CD14-positive monocyte (primary cell): ENCODE measurements around the gene PRKD1. TPM values are rescaled to one million over a fixed set of nuclear protein-coding genes. Genes with fewer than 3 reads are reported as not detected.

Experiments
- DNase-seq, 3 donors: peaks; one replicate each; pipeline ENCODE4 v3.0.0-alpha.2; 2011 to 2022
- H2AFZ ChIP-seq: 2 replicates; pipeline ENCODE4 v1.6.0; 2012; ENCODE audit warnings: mild to moderate bottlenecking, low read depth, low read length, inconsistent platforms; ENCODE audit not compliant: insufficient read depth, poor library complexity, severe bottlenecking
- H3K27ac ChIP-seq, 2 donors: 1 replicate in 1 of 2; 2 replicates in 1 of 2; pipeline ENCODE4 v1.5.1; 2012 to 2013; ENCODE audit warnings: low read length in 2 of 2, control low read depth in 1 of 2, inconsistent platforms in 1 of 2, low read depth in 1 of 2, mild to moderate bottlenecking in 1 of 2
- H3K27me3 ChIP-seq, 2 donors: one replicate each; pipeline versions ENCODE4 v1.6.0 to v1.6.1; 2011 to 2013; ENCODE audit warnings: low read length in 2 of 2; ENCODE audit not compliant: control insufficient read depth in 2 of 2, insufficient read depth in 2 of 2
- H3K36me3 ChIP-seq, 2 donors: replicated peaks in 1 of 2; 1 replicate in 1 of 2; 2 replicates in 1 of 2; pipeline versions ENCODE4 v1.5.1 to v1.6.1; 2012 to 2013; ENCODE audit warnings: low read length in 2 of 2, control low read depth in 1 of 2, inconsistent platforms in 1 of 2, mild to moderate bottlenecking in 1 of 2; ENCODE audit not compliant: insufficient read depth in 2 of 2, control insufficient read depth in 1 of 2
- H3K4me1 ChIP-seq, 2 donors: 1 replicate in 1 of 2; 2 replicates in 1 of 2; pipeline versions ENCODE4 v1.5.1 to v1.6.1; 2012 to 2013; ENCODE audit warnings: low read length in 2 of 2, control low read depth in 1 of 2, inconsistent platforms in 1 of 2, mild to moderate bottlenecking in 1 of 2, moderate library complexity in 1 of 2; ENCODE audit not compliant: insufficient read depth in 2 of 2, control insufficient read depth in 1 of 2
- H3K4me2 ChIP-seq: replicated peaks from 2 replicates; pipeline ENCODE3; 2012; ENCODE audit warnings: low read length, moderate library complexity, mild to moderate bottlenecking; ENCODE audit not compliant: poor library complexity, severe bottlenecking; ENCODE audit errors: extremely low read depth
- H3K4me3 ChIP-seq, 3 experiments: fragments of 200-600 bp in 1 of 3; sonication (generic) in 1 of 3; replicated peaks in 1 of 3; 1 replicate in 2 of 3; 2 replicates in 1 of 3; pipeline ENCODE4 v1.5.1; 2011 to 2013; ENCODE audit warnings: low read length in 3 of 3, mild to moderate bottlenecking in 3 of 3, control low read depth in 2 of 3, low read depth in 2 of 3, inconsistent platforms in 1 of 3, moderate library complexity in 1 of 3
- H3K79me2 ChIP-seq: 2 replicates; pipeline ENCODE4 v1.6.0; 2012; ENCODE audit warnings: mild to moderate bottlenecking, control low read depth, inconsistent platforms, low read length, moderate library complexity; ENCODE audit not compliant: insufficient read depth
- H3K9ac ChIP-seq: 2 replicates; pipeline ENCODE4 v1.6.0; 2017; ENCODE audit warnings: low read length, mild to moderate bottlenecking; ENCODE audit not compliant: insufficient read depth, poor library complexity, severe bottlenecking
- H3K9me3 ChIP-seq, 2 donors: replicated peaks in 1 of 2; 1 replicate in 1 of 2; 2 replicates in 1 of 2; pipeline versions ENCODE4 v1.5.1 to v1.6.1; 2012 to 2013; ENCODE audit warnings: low read length in 2 of 2, control low read depth in 1 of 2; ENCODE audit not compliant: control insufficient read depth in 1 of 2, insufficient read depth in 1 of 2
- H4K20me1 ChIP-seq: 2 replicates; pipeline ENCODE4 v1.6.0; 2012; ENCODE audit warnings: mild to moderate bottlenecking, low read length, control low read depth, moderate library complexity; ENCODE audit not compliant: insufficient read depth
- H3K27ac Mint-ChIP-seq, 7 donors: one replicate each; pipeline ENCODE4 v1.8.0; 2020; ENCODE audit warnings: mild to moderate bottlenecking in 7 of 7, mixed read lengths in 7 of 7, moderate library complexity in 6 of 7, inconsistent platforms in 2 of 7
- H3K27me3 Mint-ChIP-seq, 3 donors: one replicate each; pipeline ENCODE4 v1.8.0; 2021 to 2022; ENCODE audit warnings: low read depth in 3 of 3, mild to moderate bottlenecking in 3 of 3, mixed read lengths in 3 of 3, moderate library complexity in 3 of 3, inconsistent platforms in 1 of 3
- H3K36me3 Mint-ChIP-seq, 2 donors: one replicate each; pipeline ENCODE4 v1.8.0; 2020; ENCODE audit warnings: mixed read lengths in 2 of 2, inconsistent platforms in 1 of 2, mild to moderate bottlenecking in 1 of 2
- H3K4me1 Mint-ChIP-seq: one replicate; pipeline ENCODE4 v1.8.0; 2020; ENCODE audit warnings: mild to moderate bottlenecking, mixed read lengths
- H3K4me3 Mint-ChIP-seq, 2 donors: one replicate each; pipeline ENCODE4 v1.8.0; 2020; ENCODE audit warnings: mild to moderate bottlenecking in 2 of 2, mixed read lengths in 2 of 2, moderate library complexity in 1 of 2
- H3K9me3 Mint-ChIP-seq, 7 donors: one replicate each; pipeline ENCODE4 v1.8.0; 2020 to 2022; ENCODE audit warnings: mixed read lengths in 7 of 7, mild to moderate bottlenecking in 6 of 7, moderate library complexity in 6 of 7, inconsistent platforms in 2 of 7
- CTCF ChIP-seq: fragments of 200-600 bp; IDR thresholded peaks from one replicate; pipeline ENCODE4 v1.8.0; 2022; ENCODE audit warnings: antibody characterized with exemption, mild to moderate bottlenecking
- WGBS: methylation state at CpG from one replicate; pipeline ENCODE4 v1.1.5; 2013; ENCODE audit warnings: missing lambda C conversion rate; ENCODE audit not compliant: insufficient coverage; 5-methylcytosine and 5-hydroxymethylcytosine counted together
- intact Hi-C, 2 donors: fragments of 100-400 bp; cut with micrococcal nuclease; formaldehyde crosslinking; loops; one replicate each; pipeline versions ENCODE4 v1.15.0 to v1.15.1; 2023
- polyA plus RNA-seq, 3 donors: library from polyadenylated mRNA; depleted of rRNA in 1 of 3; unstranded in 2 of 3; stranded (reverse) in 1 of 3; fragments of 300-500 nt in 2 of 3; fragments of >200 nt in 1 of 3; fragmentation: Illumina TruSeq in 2 of 3; gene quantifications; 1 replicate in 2 of 3; 2 replicates in 1 of 3; pipeline ENCODE4 v1.2.3, GENCODE V29; 2012 to 2021

PRKD1 gene
- polyA plus RNA-seq, 3 donors: not detected

- Histone ChIP-seq H3K4me2 (no peak overlapping the region), H3K27me3 (no peaks in the 10 kb centered on the region), H4K20me1 (no peaks in the 10 kb centered on the region), H3K27ac (no peak overlapping the region), H3K9me3 (no peaks in the 10 kb centered on the region), H3K9ac (no peak overlapping the region), H3K36me3 (no peaks in the 10 kb centered on the region), H2AFZ (no peak overlapping the region), H3K79me2 (no peaks in the 10 kb centered on the region), H3K4me3 (no peak overlapping the region), H3K4me1 (no peaks in the 10 kb centered on the region)
- DNase-seq: no peak
- H3K36me3 Mint-ChIP-seq: no peaks in the 10 kb centered on the region
- peaks cover 0 to 3% (median 2%) of the 10 kb centered on the region in 7 donors for H3K9me3 Mint-ChIP-seq
- WGBS: no CpG with 5 or more reads among the region's 1 CpG
- TF ChIP-seq CTCF: no peak
- intact Hi-C loops: no loop called here
- H3K27ac Mint-ChIP-seq: no peak overlapping the region
- no peak overlapping the region for H3K4me3 Mint-ChIP-seq
- no peaks in the 10 kb centered on the region for H3K4me1 Mint-ChIP-seq
- H3K27me3 Mint-ChIP-seq: no peaks in the 10 kb centered on the region
Measured at GRCh38 chr14:29668201-29668600, 259.4 kb downstream of the PRKD1 start.

GRCh38 chr14:29664515-29664914, 263.1 kb downstream of the PRKD1 start:
- no peaks in the 10 kb centered on the region for H3K9me3 ChIP-seq
- Mint-ChIP-seq H3K4me3 (no peak overlapping the region), H3K4me1 (no peaks in the 10 kb centered on the region), H3K9me3 (peaks cover 0 to 1% (median 0%) of the 10 kb centered on the region in 7 donors), H3K36me3 (no peaks in the 10 kb centered on the region), H3K27me3 (no peaks in the 10 kb centered on the region), H3K27ac (no peak overlapping the region)
- no peak overlapping the region for H3K9ac ChIP-seq
- no peak overlapping the region for H3K4me2 ChIP-seq
- no peak overlapping the region for H3K4me3 ChIP-seq
- TF ChIP-seq CTCF: no peak
- no peak for DNase-seq
- no peak overlapping the region for H2AFZ ChIP-seq
- 100% methylated on average over 3 of the region's 5 CpGs for WGBS
- H3K79me2 ChIP-seq: no peaks in the 10 kb centered on the region
- H3K27me3 ChIP-seq: no peaks in the 10 kb centered on the region
- no peaks in the 10 kb centered on the region for H3K36me3 ChIP-seq
- H3K27ac ChIP-seq: no peak overlapping the region
- intact Hi-C loops: no loop called here
- no peaks in the 10 kb centered on the region for H4K20me1 ChIP-seq
- H3K4me1 ChIP-seq: no peaks in the 10 kb centered on the region
